Mesothelial cell of epicardium (in vitro differentiated cells): ENCODE results near the gene ST7. TPM values are rescaled to one million over a fixed set of nuclear protein-coding genes. Genes with fewer than 3 reads are reported as not detected.

ENCODE experiments used
- DNase-seq, 2 experiments: peaks; one replicate each; pipeline ENCODE4 v3.0.0; 2021; ENCODE audit warnings: low spot score in 2 of 2; ENCODE audit not compliant: unreplicated experiment in 2 of 2
- H3K27ac Mint-ChIP-seq: 2 replicates; pipeline ENCODE4 v1.8.0; 2021; ENCODE audit warnings: mixed read lengths
- H3K27me3 Mint-ChIP-seq: 2 replicates; pipeline ENCODE4 v1.8.0; 2021; ENCODE audit warnings: low read depth, mixed read lengths
- H3K36me3 Mint-ChIP-seq: 2 replicates; pipeline ENCODE4 v1.8.0; 2021; ENCODE audit warnings: mixed read lengths
- H3K4me1 Mint-ChIP-seq: 2 replicates; pipeline ENCODE4 v1.8.0; 2021; ENCODE audit warnings: mixed read lengths
- H3K4me3 Mint-ChIP-seq: 2 replicates; pipeline ENCODE4 v1.8.0; 2021; ENCODE audit warnings: mild to moderate bottlenecking, moderate library complexity, mixed read lengths
- H3K9me3 Mint-ChIP-seq: 2 replicates; pipeline ENCODE4 v1.8.0; 2021; ENCODE audit warnings: mixed read lengths
- CTCF ChIP-seq: fragments of 200-600 bp; sonication (generic); IDR thresholded peaks from one replicate; pipeline ENCODE4 v1.5.0; 2021; ENCODE audit warnings: antibody characterized with exemption; ENCODE audit not compliant: unreplicated experiment
- total RNA-seq: library from RNA; stranded (reverse); gene quantifications from 3 replicates; pipeline ENCODE4 v1.2.1, GENCODE V29; 2021

ST7 gene
- total RNA-seq, 1 donor from 2014 or later, result 40.5 TPM

DNA sequence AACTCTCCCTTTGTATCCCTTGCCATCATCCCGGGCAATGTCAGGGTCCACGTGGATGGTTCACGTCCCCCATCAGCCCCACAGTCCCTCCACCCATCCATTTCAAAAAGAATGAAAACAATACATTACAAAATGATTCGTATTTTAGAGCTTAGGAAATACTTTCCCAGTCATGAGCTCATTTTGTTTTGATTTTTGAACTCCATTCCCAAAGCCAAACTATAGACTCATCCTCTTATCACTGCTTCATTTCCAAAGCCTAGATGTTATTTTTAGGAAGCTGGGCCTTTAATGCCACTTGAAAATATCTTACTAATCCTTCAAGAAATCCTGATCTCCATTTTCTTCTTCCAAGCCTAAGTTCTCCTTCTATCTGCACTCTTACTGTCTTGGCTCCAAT is 297.5 kb downstream of the ST7 start:
- no peak for DNase-seq
- no peaks in the 10 kb centered on the region for H3K27me3 Mint-ChIP-seq
- no peak overlapping the region for H3K4me3 Mint-ChIP-seq
- no peak for TF ChIP-seq CTCF
- no peak overlapping the region for H3K27ac Mint-ChIP-seq
- H3K36me3 Mint-ChIP-seq, result no peaks in the 10 kb centered on the region
- peaks cover 9% of the 10 kb centered on the region for H3K9me3 Mint-ChIP-seq
- peaks cover 5% of the 10 kb centered on the region for H3K4me1 Mint-ChIP-seq

- no peaks in the 10 kb centered on the region for H3K36me3 Mint-ChIP-seq
- no peak overlapping the region for H3K4me3 Mint-ChIP-seq
- peaks cover 5% of the 10 kb centered on the region for H3K4me1 Mint-ChIP-seq
- TF ChIP-seq CTCF, result no peak
- H3K27me3 Mint-ChIP-seq, result no peaks in the 10 kb centered on the region
- H3K9me3 Mint-ChIP-seq, result peaks cover 4% of the 10 kb centered on the region
- H3K27ac Mint-ChIP-seq, result no peak overlapping the region
- DNase-seq, result no peak
These were observed 298.4 kb downstream of the ST7 start for GRCh38 chr7:117251687-117252086.

DNA sequence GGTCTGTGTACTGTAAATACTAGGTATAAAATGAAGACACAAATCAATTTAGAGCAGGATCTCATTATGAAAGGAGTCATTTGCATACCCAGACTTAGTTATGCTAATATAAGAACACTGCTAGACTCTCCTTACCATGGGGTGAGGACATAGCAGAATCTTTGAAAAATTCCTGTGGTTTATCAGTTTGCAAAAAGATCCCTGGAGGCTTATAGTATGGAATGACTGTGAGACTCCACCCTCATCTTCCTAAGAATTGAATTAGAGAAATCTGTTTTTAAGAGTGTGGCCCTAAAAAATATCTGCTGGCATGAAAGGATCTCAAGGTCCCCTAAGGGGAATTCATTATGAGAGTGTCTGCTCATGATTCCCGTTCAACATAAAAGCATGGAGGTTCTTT is 306.3 kb downstream of the ST7 start:
- Mint-ChIP-seq H3K36me3 (no peaks in the 10 kb centered on the region), H3K4me3 (no peak overlapping the region), H3K4me1 (no peaks in the 10 kb centered on the region), H3K9me3 (peaks cover 12% of the 10 kb centered on the region), H3K27ac (no peak overlapping the region), H3K27me3 (no peaks in the 10 kb centered on the region)
- TF ChIP-seq CTCF, result no peak
- no peak for DNase-seq

- H3K36me3 Mint-ChIP-seq, result no peaks in the 10 kb centered on the region
- no peaks in the 10 kb centered on the region for H3K27me3 Mint-ChIP-seq
- no peak overlapping the region for H3K27ac Mint-ChIP-seq
- no peak overlapping the region for H3K4me3 Mint-ChIP-seq
- H3K4me1 Mint-ChIP-seq, result no peaks in the 10 kb centered on the region
- no peak for DNase-seq
- H3K9me3 Mint-ChIP-seq, result peaks cover 23% of the 10 kb centered on the region
- no peak for TF ChIP-seq CTCF
These were observed 309.2 kb downstream of the ST7 start for GRCh38 chr7:117262546-117262945.

GRCh38 chr7:117264716-117265115 is 311.4 kb downstream of the ST7 start:
- H3K4me1 Mint-ChIP-seq, result peaks cover 3% of the 10 kb centered on the region

More at GRCh38 chr7:117264716-117265115, 311.4 kb downstream of the ST7 start:
- TF ChIP-seq CTCF, result no peak
- Mint-ChIP-seq H3K4me3 (no peak overlapping the region), H3K27ac (no peak overlapping the region), H3K9me3 (peaks cover 22% of the 10 kb centered on the region), H3K27me3 (no peaks in the 10 kb centered on the region), H3K36me3 (no peaks in the 10 kb centered on the region)
- DNase-seq, result no peak
